Duodenal mucosa (tissue), 2 donors: ENCODE results near the gene DNAH1.

Source experiments
- H3K27ac ChIP-seq: one replicate; pipeline ENCODE4 v1.7.0; 2013; ENCODE audit warnings: low read depth, low read length
- H3K27me3 ChIP-seq, 2 donors: one replicate each; pipeline ENCODE4 v1.7.0; 2013; ENCODE audit warnings: low read length in 2 of 2, control low read depth in 1 of 2; ENCODE audit not compliant: insufficient read depth in 2 of 2, control insufficient read depth in 1 of 2
- H3K36me3 ChIP-seq, 2 donors: one replicate each; pipeline ENCODE4 v1.7.0; 2013; ENCODE audit warnings: low read length in 2 of 2, control low read depth in 1 of 2; ENCODE audit not compliant: insufficient read depth in 2 of 2, control insufficient read depth in 1 of 2
- H3K4me1 ChIP-seq, 2 donors: one replicate each; pipeline ENCODE4 v1.7.0; 2013; ENCODE audit warnings: low read length in 2 of 2, control low read depth in 1 of 2; ENCODE audit not compliant: insufficient read depth in 2 of 2, control insufficient read depth in 1 of 2
- H3K4me3 ChIP-seq, 2 donors: one replicate each; pipeline ENCODE4 v1.7.0; 2013; ENCODE audit warnings: low read length in 2 of 2, low read depth in 1 of 2
- H3K9ac ChIP-seq, 2 donors: one replicate each; pipeline ENCODE4 v1.7.0; 2013; ENCODE audit warnings: low read length in 2 of 2, low read depth in 1 of 2
- H3K9me3 ChIP-seq, 2 donors: one replicate each; pipeline ENCODE4 v1.7.0; 2013; ENCODE audit warnings: low read length in 2 of 2, control low read depth in 1 of 2; ENCODE audit not compliant: control insufficient read depth in 1 of 2

The DNAH1 gene

GRCh38 chr3:52349131-52349530 is 33.0 kb downstream of the DNAH1 start:
- Histone ChIP-seq H3K9me3 (no peaks in the 10 kb centered on the region), H3K27me3 (no peaks in the 10 kb centered on the region), H3K9ac (no peak overlapping the region), H3K4me1 (no peaks in the 10 kb centered on the region), H3K4me3 (no peak overlapping the region), H3K27ac (no peak overlapping the region), H3K36me3 (peaks cover 17 to 69% of the 10 kb centered on the region in 2 donors)

GRCh38 chr3:52349611-52350395 is 33.7 kb downstream of the DNAH1 start:
- no peaks in the 10 kb centered on the region for H3K9me3 ChIP-seq
- H3K9ac ChIP-seq: no peak overlapping the region
- H3K4me3 ChIP-seq: no peak overlapping the region
- H3K27me3 ChIP-seq: no peaks in the 10 kb centered on the region
- peaks cover 18 to 67% of the 10 kb centered on the region in 2 donors for H3K36me3 ChIP-seq
- H3K27ac ChIP-seq: no peak overlapping the region
- no peaks in the 10 kb centered on the region for H3K4me1 ChIP-seq

- Histone ChIP-seq H3K36me3 (peaks cover 22 to 67% of the 10 kb centered on the region in 2 donors), H3K27ac (no peak overlapping the region), H3K9me3 (no peaks in the 10 kb centered on the region), H3K9ac (no peak overlapping the region), H3K27me3 (no peaks in the 10 kb centered on the region), H3K4me1 (no peaks in the 10 kb centered on the region), H3K4me3 (no peak overlapping the region)
These were observed 34.3 kb downstream of the DNAH1 start for GRCh38 chr3:52350416-52350815.

GRCh38 chr3:52350981-52351761 is 35.1 kb downstream of the DNAH1 start:
- no peaks in the 10 kb centered on the region for H3K9me3 ChIP-seq
- H3K4me1 ChIP-seq: no peaks in the 10 kb centered on the region
- H3K36me3 ChIP-seq: peaks cover 19 to 70% of the 10 kb centered on the region in 2 donors
- no peaks in the 10 kb centered on the region for H3K27me3 ChIP-seq
- H3K4me3 ChIP-seq: no peak overlapping the region
- H3K9ac ChIP-seq: no peak overlapping the region
- H3K27ac ChIP-seq: no peak overlapping the region

- H3K4me1 ChIP-seq: no peaks in the 10 kb centered on the region
- H3K9me3 ChIP-seq: no peaks in the 10 kb centered on the region
- H3K4me3 ChIP-seq: no peak overlapping the region
- no peaks in the 10 kb centered on the region for H3K27me3 ChIP-seq
- no peak overlapping the region for H3K27ac ChIP-seq
- H3K9ac ChIP-seq: no peak overlapping the region
- H3K36me3 ChIP-seq: peaks cover 19 to 64% of the 10 kb centered on the region in 2 donors
These were observed 35.7 kb downstream of the DNAH1 start for GRCh38 chr3:52351762-52352368.

GRCh38 chr3:52352566-52352965 is 36.4 kb downstream of the DNAH1 start:
- Histone ChIP-seq H3K4me1 (no peaks in the 10 kb centered on the region), H3K9me3 (no peaks in the 10 kb centered on the region), H3K36me3 (peaks cover 19 to 61% of the 10 kb centered on the region in 2 donors), H3K4me3 (no peak overlapping the region), H3K9ac (no peak overlapping the region), H3K27ac (no peak overlapping the region), H3K27me3 (no peaks in the 10 kb centered on the region)

GRCh38 chr3:52353291-52353855 is 37.3 kb downstream of the DNAH1 start:
- peaks cover 19 to 61% of the 10 kb centered on the region in 2 donors for H3K36me3 ChIP-seq
- H3K27me3 ChIP-seq: no peaks in the 10 kb centered on the region
- no peaks in the 10 kb centered on the region for H3K4me1 ChIP-seq
- H3K9me3 ChIP-seq: no peaks in the 10 kb centered on the region
- no peak overlapping the region for H3K4me3 ChIP-seq
- H3K9ac ChIP-seq: no peak overlapping the region
- H3K27ac ChIP-seq: no peak overlapping the region

DNA sequence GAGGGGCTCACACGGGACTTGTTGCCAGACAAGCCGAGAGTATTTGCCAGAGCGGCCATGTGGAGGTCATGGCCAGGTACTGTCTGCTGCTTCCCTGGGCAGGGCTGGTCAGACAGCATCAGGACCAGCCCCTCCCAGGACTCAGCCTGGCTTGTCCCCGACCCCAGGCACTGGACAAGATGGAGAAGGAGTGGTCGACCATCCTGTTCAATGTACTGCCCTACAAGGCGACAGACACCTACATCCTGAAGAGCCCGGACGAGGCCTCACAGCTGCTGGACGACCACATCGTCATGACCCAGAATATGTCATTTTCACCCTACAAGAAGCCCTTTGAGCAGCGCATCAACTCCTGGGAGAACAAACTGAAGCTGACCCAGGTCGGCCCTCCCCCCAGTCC is 38.6 kb downstream of the DNAH1 start:
- H3K4me3 ChIP-seq: no peak overlapping the region

GRCh38 chr3:52355526-52355925 is 39.4 kb downstream of the DNAH1 start:
- Histone ChIP-seq H3K36me3 (peaks cover 15 to 65% of the 10 kb centered on the region in 2 donors), H3K9me3 (no peaks in the 10 kb centered on the region), H3K27me3 (no peaks in the 10 kb centered on the region), H3K4me3 (no peak overlapping the region), H3K4me1 (no peaks in the 10 kb centered on the region), H3K9ac (no peak overlapping the region), H3K27ac (no peak overlapping the region)

More for the DNA sequence above, 38.6 kb downstream of the DNAH1 start:
- H3K9ac ChIP-seq: no peak overlapping the region
- no peak overlapping the region for H3K27ac ChIP-seq
- peaks cover 9 to 60% of the 10 kb centered on the region in 2 donors for H3K36me3 ChIP-seq
- H3K27me3 ChIP-seq: no peaks in the 10 kb centered on the region
- H3K4me1 ChIP-seq: no peaks in the 10 kb centered on the region
- no peaks in the 10 kb centered on the region for H3K9me3 ChIP-seq

DNA sequence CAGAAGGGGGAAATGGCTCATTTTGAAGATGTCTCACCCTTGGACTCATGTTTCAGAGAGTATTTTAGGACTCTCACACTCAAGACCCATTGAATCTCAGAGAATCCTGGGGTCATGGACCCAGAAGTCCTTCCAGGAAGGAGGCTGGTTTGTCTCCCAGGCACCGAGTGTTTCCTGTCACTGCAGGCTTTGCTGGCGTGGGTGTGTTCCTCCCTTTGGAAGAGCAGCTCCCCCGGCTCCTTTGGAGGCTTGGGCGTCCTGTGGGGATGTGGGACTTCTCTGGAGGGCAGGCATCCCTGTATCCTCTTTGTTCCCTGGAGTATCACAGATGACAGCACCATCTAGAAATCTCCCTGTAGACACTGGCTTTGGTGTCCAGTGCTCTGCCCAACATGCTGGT is 40.0 kb downstream of the DNAH1 start:
- no peaks in the 10 kb centered on the region for H3K4me1 ChIP-seq
- peaks cover 15 to 70% of the 10 kb centered on the region in 2 donors for H3K36me3 ChIP-seq
- H3K9me3 ChIP-seq: no peaks in the 10 kb centered on the region
- H3K9ac ChIP-seq: no peak overlapping the region
- no peak overlapping the region for H3K27ac ChIP-seq
- H3K27me3 ChIP-seq: no peaks in the 10 kb centered on the region
- no peak overlapping the region for H3K4me3 ChIP-seq
